GM12878 (cell line): ENCODE results near the gene SEPTIN11. TPM values are rescaled to one million over a fixed set of nuclear protein-coding genes. Genes with fewer than 3 reads are reported as not detected.

ENCODE experiments used
- ASH2L ChIP-seq: fragments of 300-600, 200-600 bp; sonication (generic); IDR thresholded peaks from 2 replicates; pipeline ENCODE4 v1.6.1; 2017; ENCODE audit warnings: low read depth, mild to moderate bottlenecking, borderline replicate concordance
- BMI1 ChIP-seq: fragments of 450-650 bp; IDR thresholded peaks from 2 replicates; pipeline ENCODE4 v1.6.1; 2016; ENCODE audit warnings: mild to moderate bottlenecking, moderate library complexity, borderline replicate concordance
- DPF2 ChIP-seq: fragments of 450-650 bp; IDR thresholded peaks from 2 replicates; pipeline ENCODE4 v1.6.1; 2017; ENCODE audit warnings: mild to moderate bottlenecking
- EP300 ChIP-seq, 2 experiments: fragments of 150-350 bp in 1 of 2; IDR thresholded peaks; 2 replicates each; pipeline ENCODE4 v1.6.1; 2011 to 2012; ENCODE audit warnings: low read depth in 2 of 2, low read length in 2 of 2, borderline replicate concordance in 1 of 2, improper control_type of control experiment in 1 of 2, inconsistent platforms in 1 of 2; ENCODE audit not compliant: control insufficient read depth in 1 of 2
- HCFC1 ChIP-seq: fragments of 150-350 bp; IDR thresholded peaks from 2 replicates; pipeline ENCODE4 v1.6.1; 2014; ENCODE audit warnings: low read length
- HDAC6 ChIP-seq: fragments of 200-600 bp; sonication (generic); IDR thresholded peaks from one replicate; pipeline ENCODE4 v1.8.0; 2017; ENCODE audit warnings: antibody characterized with exemption; ENCODE audit not compliant: unreplicated experiment
- KDM1A ChIP-seq: fragments of 200-600 bp; sonication (generic); IDR thresholded peaks from 2 replicates; pipeline ENCODE4 v1.6.1; 2016; ENCODE audit warnings: borderline replicate concordance
- LARP7 ChIP-seq: fragments of 450-650 bp; IDR thresholded peaks from 2 replicates; pipeline ENCODE4 v1.6.1; 2017; ENCODE audit warnings: mild to moderate bottlenecking
- MTA3 ChIP-seq: IDR thresholded peaks from 2 replicates; pipeline ENCODE4 v1.6.1; 2012; ENCODE audit warnings: low read length, inconsistent platforms, borderline replicate concordance
- MXI1 ChIP-seq: fragments of 150-350 bp; IDR thresholded peaks from 2 replicates; pipeline ENCODE4 v1.6.1; 2011; ENCODE audit warnings: low read depth, mild to moderate bottlenecking, inconsistent platforms, low read length, improper control_type of control experiment
- NFYA ChIP-seq: IDR thresholded peaks from 2 replicates; pipeline ENCODE4 v1.6.1; 2011; ENCODE audit warnings: low read depth, mild to moderate bottlenecking, low read length, improper control_type of control experiment, borderline replicate concordance
- PAX8 ChIP-seq: fragments of 450-650 bp; IDR thresholded peaks from 2 replicates; pipeline ENCODE4 v1.6.1; 2017; ENCODE audit warnings: mild to moderate bottlenecking, moderate library complexity
- POU2F2 ChIP-seq: IDR thresholded peaks from 3 replicates; pipeline ENCODE4 v1.6.1; 2011; ENCODE audit warnings: low read depth, mild to moderate bottlenecking, low read length, borderline replicate concordance
- RB1 ChIP-seq: fragments of 450-650 bp; formaldehyde crosslinking; IDR thresholded peaks from 2 replicates; pipeline ENCODE4 v1.6.1; 2017; ENCODE audit warnings: mild to moderate bottlenecking, borderline replicate concordance
- RELA ChIP-seq: fragments of 450-650 bp; IDR thresholded peaks from 2 replicates; pipeline ENCODE4 v1.8.0; 2014; ENCODE audit warnings: borderline replicate concordance; ENCODE audit not compliant: partially characterized antibody
- RFX5 ChIP-seq: IDR thresholded peaks from 2 replicates; pipeline ENCODE4 v1.6.1; 2011; ENCODE audit warnings: low read depth, low read length, improper control_type of control experiment
- SMAD1 ChIP-seq: fragments of 450-650 bp; IDR thresholded peaks from 2 replicates; pipeline ENCODE4 v1.6.1; 2018; ENCODE audit warnings: mild to moderate bottlenecking, low read depth; ENCODE audit not compliant: partially characterized antibody
- SPI1 ChIP-seq: IDR thresholded peaks from 2 replicates; pipeline ENCODE4 v1.6.1; 2011; ENCODE audit warnings: low read depth, mild to moderate bottlenecking, low read length, moderate library complexity, borderline replicate concordance; ENCODE audit not compliant: insufficient read depth
- SUZ12 ChIP-seq: fragments of 200-600 bp; sonication (generic); IDR thresholded peaks from one replicate; pipeline ENCODE4 v1.6.1; 2018; ENCODE audit warnings: antibody characterized with exemption, mild to moderate bottlenecking; ENCODE audit not compliant: unreplicated experiment
- TAF1 ChIP-seq: IDR thresholded peaks from 2 replicates; pipeline ENCODE4 v1.6.1; 2011; ENCODE audit warnings: mild to moderate bottlenecking, low read depth, low read length, borderline replicate concordance
- TCF12 ChIP-seq: IDR thresholded peaks from 2 replicates; pipeline ENCODE4 v1.6.1; 2011; ENCODE audit warnings: low read depth, mild to moderate bottlenecking, low read length
- ZBED1 ChIP-seq: IDR thresholded peaks from 2 replicates; pipeline ENCODE4 v1.6.1; 2016; ENCODE audit warnings: borderline replicate concordance
- ZZZ3 ChIP-seq: IDR thresholded peaks from 2 replicates; pipeline ENCODE4 v1.6.1; 2011; ENCODE audit warnings: low read depth; ENCODE audit not compliant: control insufficient read depth, insufficient read length
- polyA plus RNA-seq, 11 experiments: library from polyadenylated mRNA; depleted of rRNA in 4 of 11; unstranded in 6 of 11; stranded (reverse) in 5 of 11; fragments of >200 nt; fragmentation: Nextera tagmentation in 4 of 11; fragmentation: Illumina TruSeq in 1 of 11; extraction: Ambion mirVana in 4 of 11; extraction: Trizol in 1 of 11; gene quantifications; 1 replicate in 1 of 11; 2 replicates in 10 of 11; pipeline versions ENCODE4 v1.2.1 to v1.2.3, GENCODE V29; 2011 to 2016; ENCODE audit warnings: inconsistent platforms in 2 of 11, missing spikeins in 2 of 11, low read depth in 1 of 11
- total RNA-seq, 4 experiments: library from RNA; depleted of rRNA in 3 of 4; stranded (reverse); fragments of >200 nt in 3 of 4; fragmentation: Illumina TruSeq in 1 of 4; extraction: Trizol in 1 of 4; gene quantifications; 2 replicates each; pipeline versions ENCODE4 v1.2.1 to v1.2.3, GENCODE V29; 2013 to 2021
- TF ChIP-seq, protein P1 (sequence below): IDR thresholded peaks from 2 replicates; pipeline ENCODE4 v1.6.1; 2012; ENCODE audit warnings: mild to moderate bottlenecking, low read depth, low read length
- TF ChIP-seq, protein P2 (sequence below): fragments of 450-650 bp; IDR thresholded peaks from 2 replicates; pipeline ENCODE4 v1.6.1; 2016; ENCODE audit warnings: mild to moderate bottlenecking

SEPTIN11 gene
- total and polyA plus RNA-seq, 10 of the 15 experiments (the other 5 are each of a cell fraction or from before 2014, with no cell fraction given) = 24.7 to 160 (median 91.3) TPM

DNA sequence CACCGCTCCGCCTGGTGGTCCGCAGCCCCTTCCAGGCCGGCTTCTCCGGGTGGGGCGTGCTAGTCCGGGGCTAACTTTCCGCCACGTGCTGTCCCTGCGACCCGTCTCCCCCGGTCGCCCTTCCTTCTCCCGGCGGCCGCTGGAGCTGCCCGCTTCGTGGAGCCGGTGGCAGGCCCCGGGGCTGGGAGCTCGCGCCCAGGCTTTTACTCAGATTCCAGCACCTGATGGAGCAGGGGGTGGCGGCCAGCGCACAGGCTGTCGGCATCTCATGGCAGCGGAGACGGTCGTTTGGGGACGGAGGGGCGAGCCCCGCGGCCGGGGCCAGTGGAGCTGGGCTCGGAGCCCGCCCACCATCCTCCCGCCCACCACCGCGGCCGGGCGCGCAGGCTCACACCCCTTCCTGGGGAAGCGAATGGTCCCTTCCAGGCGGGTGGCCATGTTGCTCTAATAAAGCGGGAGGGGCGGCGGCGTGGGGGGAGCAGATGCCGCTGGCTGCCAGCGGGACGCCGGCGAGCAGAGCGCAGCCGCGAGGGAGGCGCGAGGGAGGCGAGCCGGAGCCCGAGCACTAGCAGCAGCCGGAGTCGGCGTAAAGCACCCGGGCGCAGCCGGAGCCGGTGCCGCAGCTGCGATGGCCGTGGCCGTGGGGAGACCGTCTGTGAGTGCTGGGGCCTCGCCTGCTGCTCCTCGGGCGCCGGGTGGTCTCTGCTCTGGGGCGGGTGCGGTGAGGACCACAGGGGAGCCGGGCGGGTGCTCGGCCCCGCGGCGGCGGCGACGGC is at the start of gene SEPTIN11 (continued):
- TF ChIP-seq, protein P1, sequence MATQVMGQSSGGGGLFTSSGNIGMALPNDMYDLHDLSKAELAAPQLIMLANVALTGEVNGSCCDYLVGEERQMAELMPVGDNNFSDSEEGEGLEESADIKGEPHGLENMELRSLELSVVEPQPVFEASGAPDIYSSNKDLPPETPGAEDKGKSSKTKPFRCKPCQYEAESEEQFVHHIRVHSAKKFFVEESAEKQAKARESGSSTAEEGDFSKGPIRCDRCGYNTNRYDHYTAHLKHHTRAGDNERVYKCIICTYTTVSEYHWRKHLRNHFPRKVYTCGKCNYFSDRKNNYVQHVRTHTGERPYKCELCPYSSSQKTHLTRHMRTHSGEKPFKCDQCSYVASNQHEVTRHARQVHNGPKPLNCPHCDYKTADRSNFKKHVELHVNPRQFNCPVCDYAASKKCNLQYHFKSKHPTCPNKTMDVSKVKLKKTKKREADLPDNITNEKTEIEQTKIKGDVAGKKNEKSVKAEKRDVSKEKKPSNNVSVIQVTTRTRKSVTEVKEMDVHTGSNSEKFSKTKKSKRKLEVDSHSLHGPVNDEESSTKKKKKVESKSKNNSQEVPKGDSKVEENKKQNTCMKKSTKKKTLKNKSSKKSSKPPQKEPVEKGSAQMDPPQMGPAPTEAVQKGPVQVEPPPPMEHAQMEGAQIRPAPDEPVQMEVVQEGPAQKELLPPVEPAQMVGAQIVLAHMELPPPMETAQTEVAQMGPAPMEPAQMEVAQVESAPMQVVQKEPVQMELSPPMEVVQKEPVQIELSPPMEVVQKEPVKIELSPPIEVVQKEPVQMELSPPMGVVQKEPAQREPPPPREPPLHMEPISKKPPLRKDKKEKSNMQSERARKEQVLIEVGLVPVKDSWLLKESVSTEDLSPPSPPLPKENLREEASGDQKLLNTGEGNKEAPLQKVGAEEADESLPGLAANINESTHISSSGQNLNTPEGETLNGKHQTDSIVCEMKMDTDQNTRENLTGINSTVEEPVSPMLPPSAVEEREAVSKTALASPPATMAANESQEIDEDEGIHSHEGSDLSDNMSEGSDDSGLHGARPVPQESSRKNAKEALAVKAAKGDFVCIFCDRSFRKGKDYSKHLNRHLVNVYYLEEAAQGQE = no peak
- TF ChIP-seq ASH2L (no peak), TCF12 (peak; percentile 53; the same call in 1 of the 2 replicates), EP300 (IDR thresholded peaks at IDR 0.05; ENCODE audit: borderline replicate concordance in 1 of 2, control insufficient read depth in 1 of 2, low read depth in 2 of 2, low read length in 2 of 2) (no peak), NFYA (no peak), DPF2 (no peak; the same call in 1 of the 2 replicates), RELA (no peak), PAX8 (no peak), KDM1A (no peak), SMAD1 (no peak), HDAC6 (peak; percentile 75), RFX5 (no peak), LARP7 (peak; percentile 73; the same call in 1 of the 2 replicates), SPI1 (no peak), HCFC1 (peak; percentile 29; the same call in 1 of the 2 replicates), SUZ12 (no peak), TAF1 (peak; percentile 97), MTA3 (no peak), MXI1 (peak; percentile 51; the same call in 1 of the 2 replicates), ZBED1 (0 out of 2 replicates have a peak, but pooled peaks have one; percentile 11), RB1 (peak; percentile 19; the same call in 1 of the 2 replicates), ZZZ3 (no peak), POU2F2 (peak; percentile 79; the same call in 1 of the 3 replicates), BMI1 (no peak)
- TF ChIP-seq, protein P2, sequence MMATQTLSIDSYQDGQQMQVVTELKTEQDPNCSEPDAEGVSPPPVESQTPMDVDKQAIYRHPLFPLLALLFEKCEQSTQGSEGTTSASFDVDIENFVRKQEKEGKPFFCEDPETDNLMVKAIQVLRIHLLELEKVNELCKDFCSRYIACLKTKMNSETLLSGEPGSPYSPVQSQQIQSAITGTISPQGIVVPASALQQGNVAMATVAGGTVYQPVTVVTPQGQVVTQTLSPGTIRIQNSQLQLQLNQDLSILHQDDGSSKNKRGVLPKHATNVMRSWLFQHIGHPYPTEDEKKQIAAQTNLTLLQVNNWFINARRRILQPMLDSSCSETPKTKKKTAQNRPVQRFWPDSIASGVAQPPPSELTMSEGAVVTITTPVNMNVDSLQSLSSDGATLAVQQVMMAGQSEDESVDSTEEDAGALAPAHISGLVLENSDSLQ = no peak
